Measurements from ENCODE around the gene CHST8. TPM values are rescaled to one million over a fixed set of nuclear protein-coding genes. Genes with fewer than 3 reads are reported as not detected.
A peak's percentile ranks its signal among the peaks of the same experiment; 100 is the strongest.

The CHST8 gene
- polyA plus RNA-seq, 1 of the 3 experiments (the other 2 are of a cell fraction): 0.05 TPM

GRCh38 chr19:33759356-33759755, 137.6 kb downstream of the CHST8 start:
- ChIA-PET POLR2A (no interaction called here), CTCF (interaction anchor here (0.9 to 2.5 kb wide), 5 partner anchors 12 to 518 kb away, joined by 3 to 15 read pairs (median 5); no protein-coding TSS in a partner anchor)
- H3K9ac ChIP-seq: no peak overlapping the region
- no peaks in the 10 kb centered on the region for H3K79me2 ChIP-seq (ENCODE audit: insufficient read depth)
- no peak for DNase-seq
- H3K4me3 ChIP-seq (ENCODE audit: low read depth in 2 of 2, low read length in 1 of 2): no peak overlapping the region
- H4K20me1 ChIP-seq (ENCODE audit: insufficient read depth): no peaks in the 10 kb centered on the region
- H3K27ac ChIP-seq (ENCODE audit: low read depth in 2 of 2, low read length in 1 of 2): no peak overlapping the region
- H3K9me3 ChIP-seq: no peaks in the 10 kb centered on the region
- peaks cover 0 to 22% of the 10 kb centered on the region in 2 experiments; a peak in 1 of 4 replicates for H3K4me1 ChIP-seq (ENCODE audit: control insufficient read depth in 1 of 2, insufficient read depth in 2 of 2, low read depth in 1 of 2, low read length in 1 of 2)
- no peaks in the 10 kb centered on the region for H3K27me3 ChIP-seq (ENCODE audit: insufficient read depth)
- no peaks in the 10 kb centered on the region for H3K9me2 ChIP-seq
- 78% methylated on average over 3 of the region's 7 CpGs for WGBS (ENCODE audit: low lambda C conversion rate)
- H3F3A ChIP-seq (replicated peaks; ENCODE audit: insufficient read depth): no peaks in the 10 kb centered on the region
- no peak overlapping the region for H3K4me2 ChIP-seq
- H2AFZ ChIP-seq (ENCODE audit: low read depth): no peak overlapping the region
- TF ChIP-seq SIN3A (IDR thresholded peaks at IDR 0.05; ENCODE audit: borderline replicate concordance, low read depth, low read length): no peak
- TF ChIP-seq SMC3 (IDR thresholded peaks at IDR 0.05; ENCODE audit: low read depth, low read length): no peak
- TF ChIP-seq YY1 (IDR thresholded peaks at IDR 0.05; ENCODE audit: low read depth): no peak
- no peak for TF ChIP-seq USF1 (IDR thresholded peaks at IDR 0.05; ENCODE audit: borderline replicate concordance, low read depth)
- no peak for TF ChIP-seq MAX (IDR thresholded peaks at IDR 0.05; ENCODE audit: low read depth)
- no peaks in the 10 kb centered on the region for H3K36me3 ChIP-seq (replicated peaks in 1 of 2; ENCODE audit: control insufficient read depth in 1 of 2, insufficient read depth in 2 of 2, low read length in 1 of 2)

GRCh38 chr19:33763633-33764371, 142.0 kb downstream of the CHST8 start:
- WGBS (ENCODE audit: low lambda C conversion rate): 31% methylated on average over 9 of the region's 11 CpGs
- no peaks in the 10 kb centered on the region for H4K20me1 ChIP-seq (ENCODE audit: insufficient read depth)
- no peak overlapping the region for H3K4me2 ChIP-seq
- no peaks in the 10 kb centered on the region for H3K36me3 ChIP-seq (replicated peaks in 1 of 2; ENCODE audit: control insufficient read depth in 1 of 2, insufficient read depth in 2 of 2, low read length in 1 of 2)
- no peaks in the 10 kb centered on the region for H3K9me3 ChIP-seq
- peak; percentile 91 for DNase-seq
- no peak overlapping the region for H3K4me3 ChIP-seq (ENCODE audit: low read depth in 2 of 2, low read length in 1 of 2)
- H3K9me2 ChIP-seq: no peaks in the 10 kb centered on the region
- no peak overlapping the region for H3K9ac ChIP-seq
- H3K27ac ChIP-seq (ENCODE audit: low read depth in 2 of 2, low read length in 1 of 2): peak overlapping the region in 1 of 2 experiments; percentile 76; a peak in 2 of 4 replicates
- TF ChIP-seq EZH2phosphoT487 (IDR thresholded peaks at IDR 0.05; ENCODE audit: borderline replicate concordance, low read depth) (no peak), EP300 (IDR thresholded peaks at IDR 0.05; ENCODE audit: borderline replicate concordance in 1 of 2, low read depth in 1 of 2, low read length in 1 of 2) (peak in 1 of 2 experiments; percentile 87; a peak in 2 of 4 replicates), TCF12 (IDR thresholded peaks at IDR 0.05) (peak; percentile 23; the same call in 1 of the 2 replicates), YY1 (IDR thresholded peaks at IDR 0.05; ENCODE audit: low read depth) (no peak), FOXJ3 (CRISPR knock-in tag; IDR thresholded peaks at IDR 0.05) (peak; percentile 98), MXI1 (IDR thresholded peaks at IDR 0.05; ENCODE audit: low read depth, low read length) (peak; percentile 4; the same call in 1 of the 2 replicates), NFIC (IDR thresholded peaks at IDR 0.05; ENCODE audit: borderline replicate concordance) (peak; percentile 38; the same call in 1 of the 2 replicates), RAD21 (IDR thresholded peaks at IDR 0.05; ENCODE audit: low read length) (peak; percentile 40), SMC3 (IDR thresholded peaks at IDR 0.05; ENCODE audit: low read depth, low read length) (peak; percentile 9; the same call in 1 of the 2 replicates), ZBTB33 (IDR thresholded peaks at IDR 0.05; ENCODE audit: borderline replicate concordance, low read depth) (no peak), CHD2 (IDR thresholded peaks at IDR 0.05; ENCODE audit: low read length, partially characterized antibody) (peak; percentile 63), REST (IDR thresholded peaks at IDR 0.05; ENCODE audit: low read depth, low read length) (no peak), RCOR1 (IDR thresholded peaks at IDR 0.05; ENCODE audit: low read length) (peak; percentile 94), GATA2 (CRISPR knock-in tag; IDR thresholded peaks at IDR 0.05) (peak; percentile 98)
- CTCF ChIA-PET: interaction anchor here (0.8 to 11.0 kb wide), 20 partner anchors 9 to 522 kb away, joined by 3 to 137 read pairs (median 4); no protein-coding TSS in a partner anchor
- H2AFZ ChIP-seq (ENCODE audit: low read depth): no peak overlapping the region
- POLR2A ChIA-PET: interaction anchor here (0.6 to 1.3 kb wide), 8 partner anchors 9 to 259 kb away, joined by 3 to 6 read pairs (median 3); partner anchors contain the start of gene PEPD
- no peaks in the 10 kb centered on the region for H3K27me3 ChIP-seq (ENCODE audit: insufficient read depth)
- peaks cover 0 to 27% of the 10 kb centered on the region in 2 experiments; a peak in 1 of 4 replicates for H3K4me1 ChIP-seq (ENCODE audit: control insufficient read depth in 1 of 2, insufficient read depth in 2 of 2, low read depth in 1 of 2, low read length in 1 of 2)
- H3K79me2 ChIP-seq (ENCODE audit: insufficient read depth): no peaks in the 10 kb centered on the region
- H3F3A ChIP-seq (replicated peaks; ENCODE audit: insufficient read depth): no peaks in the 10 kb centered on the region

All from SK-N-SH (cell line).